ENCODE measurements around the gene PANX2. TPM values are rescaled to one million over a fixed set of nuclear protein-coding genes. Genes with fewer than 3 reads are reported as not detected.

Gene PANX2
- total RNA-seq (2022) (0.77 and 2.7 TPM in 2 replicates), Bru-seq, nascent RNA (percentile 30 among the genes with signal in this experiment), BruChase-seq, experiment 1, labeled RNA remaining after a 6-hour chase (percentile 43 among the genes with signal in this experiment), BruChase-seq, experiment 2, labeled RNA remaining after a 2-hour chase (percentile 30 among the genes with signal in this experiment)
- long read RNA-seq, result 0 reads

GRCh38 chr22:50170453-50171318, at the start of gene PANX2:
PANX2 (plus strand) TSS chr22:50170731; CDS start chr22:50170731, 0 bp downstream.
- peak within 1 kb of the TSS; percentile 68 for H3K4me3 Mint-ChIP-seq (ENCODE audit: unreplicated experiment)
- ChIA-PET CTCF (interaction anchor here (1.1 kb wide), 1 partner anchor 20 kb away, joined by 4 read pairs; no protein-coding TSS in a partner anchor), POLR2A (no interaction called here)
- intact Hi-C loops (cut with micrococcal nuclease), result no loop called here
- H3K9me3 Mint-ChIP-seq (ENCODE audit: unreplicated experiment), result no peaks in the 10 kb centered on the region
- no peak for DNase-seq (ENCODE audit: unreplicated experiment)
- peaks cover 6% of the 10 kb centered on the region for H3K36me3 Mint-ChIP-seq (ENCODE audit: insufficient read depth, unreplicated experiment)
- no TSS peak for BruUV-seq (replicated peaks)
- H3K4me1 Mint-ChIP-seq (ENCODE audit: insufficient read depth, unreplicated experiment), result no peaks in the 10 kb centered on the region
- TF ChIP-seq, protein P1, sequence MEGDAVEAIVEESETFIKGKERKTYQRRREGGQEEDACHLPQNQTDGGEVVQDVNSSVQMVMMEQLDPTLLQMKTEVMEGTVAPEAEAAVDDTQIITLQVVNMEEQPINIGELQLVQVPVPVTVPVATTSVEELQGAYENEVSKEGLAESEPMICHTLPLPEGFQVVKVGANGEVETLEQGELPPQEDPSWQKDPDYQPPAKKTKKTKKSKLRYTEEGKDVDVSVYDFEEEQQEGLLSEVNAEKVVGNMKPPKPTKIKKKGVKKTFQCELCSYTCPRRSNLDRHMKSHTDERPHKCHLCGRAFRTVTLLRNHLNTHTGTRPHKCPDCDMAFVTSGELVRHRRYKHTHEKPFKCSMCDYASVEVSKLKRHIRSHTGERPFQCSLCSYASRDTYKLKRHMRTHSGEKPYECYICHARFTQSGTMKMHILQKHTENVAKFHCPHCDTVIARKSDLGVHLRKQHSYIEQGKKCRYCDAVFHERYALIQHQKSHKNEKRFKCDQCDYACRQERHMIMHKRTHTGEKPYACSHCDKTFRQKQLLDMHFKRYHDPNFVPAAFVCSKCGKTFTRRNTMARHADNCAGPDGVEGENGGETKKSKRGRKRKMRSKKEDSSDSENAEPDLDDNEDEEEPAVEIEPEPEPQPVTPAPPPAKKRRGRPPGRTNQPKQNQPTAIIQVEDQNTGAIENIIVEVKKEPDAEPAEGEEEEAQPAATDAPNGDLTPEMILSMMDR (IDR thresholded peaks at IDR 0.05; ENCODE audit: unreplicated experiment), result no peak
- peaks cover 18% of the 10 kb centered on the region for H3K27me3 Mint-ChIP-seq (ENCODE audit: insufficient read depth, unreplicated experiment)
- H3K27ac Mint-ChIP-seq (ENCODE audit: low read depth, unreplicated experiment), result no peak within 1 kb of the TSS

GRCh38 chr22:50121202-50121740, 49.3 kb upstream of the PANX2 start:
- ChIA-PET POLR2A (no interaction called here), CTCF (no interaction called here)
- H3K27me3 Mint-ChIP-seq (ENCODE audit: insufficient read depth, unreplicated experiment), result peaks cover 25% of the 10 kb centered on the region
- no peak overlapping the region for H3K4me3 Mint-ChIP-seq (ENCODE audit: unreplicated experiment)
- intact Hi-C loops (cut with micrococcal nuclease), result no loop called here
- H3K27ac Mint-ChIP-seq (ENCODE audit: low read depth, unreplicated experiment), result no peak overlapping the region
- H3K36me3 Mint-ChIP-seq (ENCODE audit: insufficient read depth, unreplicated experiment), result no peaks in the 10 kb centered on the region
- TF ChIP-seq, protein P1 (IDR thresholded peaks at IDR 0.05; ENCODE audit: unreplicated experiment), result no peak
- DNase-seq (ENCODE audit: unreplicated experiment), result no peak
- no TSS peak for BruUV-seq (replicated peaks)
- H3K4me1 Mint-ChIP-seq (ENCODE audit: insufficient read depth, unreplicated experiment), result no peaks in the 10 kb centered on the region
- H3K9me3 Mint-ChIP-seq (ENCODE audit: unreplicated experiment), result peaks cover 11% of the 10 kb centered on the region

GRCh38 chr22:50123119-50123518, 47.4 kb upstream of the PANX2 start:
- no TSS peak for BruUV-seq (replicated peaks)
- Mint-ChIP-seq H3K27me3 (ENCODE audit: insufficient read depth, unreplicated experiment) (peaks cover 25% of the 10 kb centered on the region), H3K27ac (ENCODE audit: low read depth, unreplicated experiment) (no peak overlapping the region), H3K4me3 (ENCODE audit: unreplicated experiment) (no peak overlapping the region), H3K36me3 (ENCODE audit: insufficient read depth, unreplicated experiment) (no peaks in the 10 kb centered on the region), H3K9me3 (ENCODE audit: unreplicated experiment) (peaks cover 11% of the 10 kb centered on the region), H3K4me1 (ENCODE audit: insufficient read depth, unreplicated experiment) (no peaks in the 10 kb centered on the region)
- TF ChIP-seq, protein P1 (IDR thresholded peaks at IDR 0.05; ENCODE audit: unreplicated experiment), result no peak
- POLR2A ChIA-PET, result no interaction called here
- no peak for DNase-seq (ENCODE audit: unreplicated experiment)
- intact Hi-C loops (cut with micrococcal nuclease), result no loop called here
- CTCF ChIA-PET, result interaction anchor here (0.7 kb wide), 1 partner anchor 9 kb away, joined by 4 read pairs; no protein-coding TSS in a partner anchor

DNA sequence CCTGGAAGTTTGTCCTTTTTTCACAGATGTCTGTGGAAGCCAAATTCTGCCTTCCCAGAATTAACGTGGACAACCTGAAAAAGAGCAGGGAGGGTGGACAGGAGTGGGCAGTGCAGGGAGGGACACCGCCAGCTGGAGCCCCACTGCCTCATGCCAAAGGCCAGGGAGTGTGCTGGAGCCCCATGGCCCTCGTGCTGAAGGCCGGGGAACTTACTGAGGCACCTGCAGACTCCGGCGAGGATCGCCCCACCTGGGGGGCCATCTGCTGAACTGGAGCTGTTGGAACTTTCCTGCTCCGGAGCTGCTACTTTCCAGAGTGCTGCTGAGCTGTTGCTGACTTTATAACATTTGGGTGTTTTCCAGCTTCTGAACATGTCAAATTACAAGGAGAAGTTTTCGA, 45.5 kb upstream of the PANX2 start:
- no peak for DNase-seq (ENCODE audit: unreplicated experiment)
- TF ChIP-seq, protein P1 (IDR thresholded peaks at IDR 0.05; ENCODE audit: unreplicated experiment), result no peak
- CTCF ChIA-PET, result interaction anchor here (0.7 to 1.7 kb wide), 4 partner anchors 11 to 24 kb away, joined by 3 to 6 read pairs (median 4); no protein-coding TSS in a partner anchor
- Mint-ChIP-seq H3K4me3 (ENCODE audit: unreplicated experiment) (no peak overlapping the region), H3K27me3 (ENCODE audit: insufficient read depth, unreplicated experiment) (peaks cover 25% of the 10 kb centered on the region), H3K36me3 (ENCODE audit: insufficient read depth, unreplicated experiment) (no peaks in the 10 kb centered on the region), H3K9me3 (ENCODE audit: unreplicated experiment) (peaks cover 11% of the 10 kb centered on the region), H3K27ac (ENCODE audit: low read depth, unreplicated experiment) (no peak overlapping the region), H3K4me1 (ENCODE audit: insufficient read depth, unreplicated experiment) (no peaks in the 10 kb centered on the region)
- POLR2A ChIA-PET, result no interaction called here
- no TSS peak for BruUV-seq (replicated peaks)
- intact Hi-C loops (cut with micrococcal nuclease), result no loop called here

All from MCF 10A (cell line).